ENCODE measurements around the gene ZNF638.
"Not testable (repeated sequence)": the region's sequence is repeated elsewhere in the genome, so short reads cannot be mapped to it uniquely, and the experiment has no call there.

ZNF638 gene

GRCh38 chr2:71337776-71338175, 6.2 kb downstream of the ZNF638 start:
- DNase-seq: no peak

DNA sequence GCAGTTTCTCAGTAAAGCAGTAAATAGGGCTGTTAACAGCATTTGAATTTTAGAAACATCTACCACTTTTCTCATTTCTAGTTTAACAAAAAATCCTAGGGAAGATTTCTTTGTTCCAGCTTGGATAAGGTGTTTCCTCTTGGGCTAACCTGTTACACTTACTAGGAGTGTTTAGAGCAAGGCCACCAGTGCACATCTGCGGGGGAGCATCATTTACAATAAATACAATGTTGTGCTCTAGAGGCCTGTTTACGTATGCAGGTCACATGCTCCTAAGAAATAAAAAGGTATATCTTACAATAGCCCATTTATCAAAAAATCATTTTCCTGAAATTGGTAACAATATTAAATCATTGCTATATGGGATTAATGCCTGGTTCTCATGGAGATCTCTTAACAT, 8.1 kb downstream of the ZNF638 start:
- DNase-seq: no peak

- DNase-seq: no peak
Measured at GRCh38 chr2:71340176-71340575, 8.6 kb downstream of the ZNF638 start.

DNA sequence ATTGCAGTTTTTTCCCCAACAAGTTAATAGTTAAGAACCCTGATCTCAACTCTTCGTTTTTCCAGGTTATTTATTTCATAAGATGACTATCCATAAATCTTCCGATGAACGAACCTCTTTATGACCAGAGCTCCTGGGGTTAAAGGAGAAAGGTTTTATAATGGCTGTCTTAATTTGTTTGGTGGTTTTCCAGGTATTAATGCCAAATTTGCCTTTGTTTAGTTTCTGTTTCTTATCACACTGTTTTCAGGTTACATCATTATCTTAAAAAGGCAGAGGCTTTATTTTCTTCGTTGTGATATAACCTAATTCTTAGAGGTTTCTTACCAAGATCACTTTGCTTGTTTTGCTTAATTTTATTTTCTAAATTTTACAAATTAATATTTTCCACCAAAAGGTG, 10.1 kb downstream of the ZNF638 start:
- DNase-seq: no peak

GRCh38 chr2:71346065-71346464, 14.5 kb downstream of the ZNF638 start:
- no peak for DNase-seq

DNA sequence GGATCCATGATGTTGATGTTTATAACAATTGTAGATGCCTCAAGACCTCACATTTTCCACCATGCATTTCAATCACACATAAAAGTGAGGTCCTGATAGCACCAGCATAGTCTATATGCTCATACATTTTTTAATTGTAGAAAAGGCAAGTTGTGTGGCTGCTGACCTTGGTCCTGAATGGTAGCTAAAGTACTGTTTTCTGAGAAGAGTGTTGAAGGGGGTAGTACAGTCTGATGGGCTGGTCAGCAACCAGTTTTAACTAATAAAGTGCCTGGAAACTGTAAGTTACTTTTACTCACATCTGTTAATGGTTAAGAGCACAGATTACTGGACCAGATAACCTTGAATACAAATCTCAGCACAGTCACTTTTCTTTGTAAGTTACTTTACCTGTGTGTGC, 15.9 kb downstream of the ZNF638 start:
- DNase-seq: no peak

GRCh38 chr2:71348302-71348701, 16.7 kb downstream of the ZNF638 start:
- peak; percentile 3 for DNase-seq

DNA sequence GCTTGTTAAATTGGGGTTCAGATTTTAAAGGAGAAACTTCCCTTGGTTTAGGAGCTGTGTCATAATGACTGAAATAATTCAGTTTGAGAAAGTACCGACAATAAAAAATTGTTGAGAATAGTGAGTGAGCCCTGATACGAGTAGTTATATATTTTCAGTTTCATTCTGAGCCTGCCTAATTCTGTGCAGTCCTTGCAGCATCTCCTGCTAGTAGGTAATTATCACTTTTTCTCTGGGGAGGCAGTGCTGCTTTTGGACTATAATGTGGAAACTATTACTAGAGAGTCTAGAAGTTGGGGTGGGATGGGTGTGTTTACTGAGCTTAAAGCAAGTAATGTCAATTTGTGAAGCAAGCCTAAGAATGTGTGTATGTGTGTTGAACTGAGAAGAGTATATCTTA, 21.7 kb downstream of the ZNF638 start:
- DNase-seq: no peak

DNA sequence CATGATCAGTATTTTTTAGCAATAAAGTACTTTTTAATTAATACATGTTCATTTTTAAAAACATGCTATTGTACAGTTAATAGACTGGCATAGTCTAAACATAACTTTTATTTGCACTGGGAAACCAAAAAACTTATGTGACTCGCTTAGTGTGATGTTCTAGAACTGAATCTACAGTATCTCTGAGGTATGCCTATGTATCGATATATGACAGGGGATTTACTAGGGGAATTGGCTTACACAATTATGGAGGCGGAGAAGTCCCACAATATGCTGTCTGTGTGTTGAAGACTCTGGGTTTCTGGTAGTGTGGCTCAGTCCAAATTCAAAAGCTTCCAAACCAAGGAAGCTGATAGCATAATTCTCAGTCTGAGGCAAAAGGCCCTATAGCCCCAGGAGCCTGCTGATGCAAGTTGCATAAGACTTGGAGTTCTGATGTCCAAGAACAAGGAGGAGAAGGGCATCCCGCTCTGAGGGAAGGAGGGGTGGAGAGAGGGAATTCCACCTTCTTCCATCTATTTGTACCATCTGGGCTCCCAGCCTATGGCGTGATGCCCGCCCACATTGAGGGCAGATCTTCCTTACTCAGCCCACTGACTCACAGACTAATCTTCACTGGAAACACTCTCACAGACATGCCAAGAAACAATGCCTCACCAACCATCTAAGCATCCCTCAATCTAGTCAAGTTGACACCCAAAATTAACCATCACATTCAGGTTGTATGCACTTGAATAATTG, 27.5 kb downstream of the ZNF638 start:
- peak; percentile 50 for DNase-seq

DNA sequence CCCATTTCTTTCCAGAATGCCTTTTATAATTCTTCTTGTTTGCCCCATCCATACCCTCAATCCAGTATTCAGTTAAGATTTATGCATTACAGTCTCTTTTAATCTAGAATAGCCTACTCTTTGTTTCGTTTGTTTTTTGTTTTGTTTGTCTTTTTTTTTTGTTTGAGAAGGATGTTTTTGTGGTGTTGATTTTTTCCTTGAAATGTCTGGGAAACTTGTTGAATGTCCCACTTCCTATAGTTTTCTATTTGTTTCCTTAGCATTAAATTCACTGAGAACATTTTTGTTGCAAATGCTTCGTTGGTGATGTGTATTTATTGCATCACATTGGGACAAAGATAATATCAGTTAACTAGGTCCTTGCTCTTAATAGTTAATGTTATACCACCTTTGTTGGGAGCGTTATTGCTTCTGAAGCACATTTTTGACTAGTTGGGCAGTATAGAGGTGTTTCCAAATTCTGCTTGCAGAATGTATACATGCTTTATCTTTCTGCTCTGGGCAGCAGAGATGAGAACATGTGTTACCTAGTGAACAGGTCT, 28.9 kb downstream of the ZNF638 start:
- DNase-seq: no peak

DNA sequence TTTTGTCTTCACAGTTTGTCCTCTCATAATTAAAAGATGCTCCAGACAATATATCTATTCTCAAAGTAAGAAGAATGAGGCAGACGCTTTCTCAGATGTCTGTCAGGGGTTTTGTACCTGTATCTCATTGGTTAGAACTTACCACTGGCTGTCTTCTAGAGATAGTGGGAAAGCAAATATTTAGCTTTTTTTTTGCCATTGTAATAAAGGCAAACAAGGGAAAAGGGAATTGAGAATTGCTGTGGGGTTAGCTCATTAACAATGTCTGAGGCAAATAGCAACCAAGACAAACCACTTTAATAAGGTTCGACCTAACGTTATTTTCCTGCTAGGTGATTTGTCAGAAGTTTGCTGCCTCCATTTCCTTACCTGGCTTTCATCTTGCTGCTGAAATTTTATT, 30.0 kb downstream of the ZNF638 start:
- DNase-seq: no peak

DNA sequence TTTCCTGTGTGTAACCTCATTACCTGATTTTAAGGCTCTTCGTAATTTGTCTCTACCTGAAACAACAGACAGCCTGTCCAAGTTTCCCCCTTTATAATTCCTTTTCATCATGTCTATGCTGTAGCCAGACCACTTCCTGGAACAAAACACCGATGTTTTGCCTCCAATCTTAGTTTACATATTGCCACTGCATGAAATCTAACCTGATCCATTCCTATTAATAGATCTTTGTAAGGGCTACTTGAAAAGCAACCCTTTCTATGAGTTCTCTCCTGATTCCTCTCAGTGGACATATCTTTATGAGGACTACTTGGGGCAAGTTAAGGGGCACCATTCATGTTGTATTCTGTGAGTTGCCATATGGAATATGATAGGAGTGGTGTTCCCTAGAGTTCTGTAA, 30.9 kb downstream of the ZNF638 start:
- no peak for DNase-seq

DNA sequence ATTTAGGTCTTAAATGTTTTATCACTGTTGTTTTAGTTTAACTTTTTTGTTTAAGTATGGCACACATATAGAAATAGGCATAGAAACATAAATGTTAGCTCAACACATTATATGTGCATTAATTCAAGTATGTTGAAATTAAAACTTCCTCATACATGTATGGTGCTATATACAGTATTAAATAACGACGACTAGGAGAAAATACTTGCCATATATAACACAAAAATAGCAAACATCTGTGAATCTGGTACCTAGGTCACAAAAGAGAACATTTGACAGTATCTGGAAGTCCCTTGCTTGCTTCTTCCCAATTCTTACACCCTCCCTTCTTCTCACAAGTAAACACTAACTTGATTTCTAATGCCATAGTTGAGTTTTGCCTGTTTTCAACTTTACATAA, 38.4 kb downstream of the ZNF638 start:
- no peak for DNase-seq

GRCh38 chr2:71372042-71372441, 40.5 kb downstream of the ZNF638 start:
- no peak for DNase-seq

DNA sequence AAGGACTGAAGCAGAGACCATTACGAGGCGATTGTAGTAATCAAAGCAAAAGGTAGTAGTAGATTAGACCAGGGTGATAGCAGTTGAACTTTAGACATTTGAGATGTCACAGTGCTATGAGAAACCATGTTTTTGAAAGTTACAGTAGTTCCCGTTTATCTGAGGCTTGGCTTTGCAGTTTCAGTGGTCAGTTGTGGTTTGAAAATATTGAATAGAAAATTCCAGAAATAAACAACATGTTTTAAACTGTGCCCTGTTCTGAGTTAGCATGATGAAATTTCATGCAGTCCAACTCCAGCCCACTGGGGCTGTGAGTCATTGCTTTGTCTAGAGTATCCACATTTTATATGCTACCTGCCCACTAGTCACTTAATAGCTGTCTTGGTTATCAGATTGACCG, 47.5 kb downstream of the ZNF638 start:
- DNase-seq: peak; percentile 58

DNA sequence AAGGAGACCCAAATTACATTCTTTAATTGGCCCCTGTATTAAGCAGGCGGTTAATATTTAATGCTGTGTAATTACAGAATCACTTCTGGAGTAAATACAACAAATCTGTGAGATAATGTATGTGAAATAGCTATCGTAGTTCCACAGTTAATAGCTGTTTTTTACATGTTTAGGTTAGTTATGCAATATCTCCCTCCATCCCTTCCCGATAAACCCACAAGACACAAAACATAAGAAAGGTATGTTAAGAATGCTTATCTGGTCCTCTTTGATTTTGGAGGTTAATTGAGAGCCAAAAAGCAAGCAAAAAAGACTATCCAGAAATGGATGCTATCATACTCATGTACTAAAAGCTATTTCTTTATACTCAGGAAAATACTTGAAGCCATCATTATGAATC, 49.1 kb downstream of the ZNF638 start:
- peak; percentile 30 for DNase-seq

- peak; percentile 90 for DNase-seq
Measured at GRCh38 chr2:71385012-71385411, 53.4 kb downstream of the ZNF638 start.

DNA sequence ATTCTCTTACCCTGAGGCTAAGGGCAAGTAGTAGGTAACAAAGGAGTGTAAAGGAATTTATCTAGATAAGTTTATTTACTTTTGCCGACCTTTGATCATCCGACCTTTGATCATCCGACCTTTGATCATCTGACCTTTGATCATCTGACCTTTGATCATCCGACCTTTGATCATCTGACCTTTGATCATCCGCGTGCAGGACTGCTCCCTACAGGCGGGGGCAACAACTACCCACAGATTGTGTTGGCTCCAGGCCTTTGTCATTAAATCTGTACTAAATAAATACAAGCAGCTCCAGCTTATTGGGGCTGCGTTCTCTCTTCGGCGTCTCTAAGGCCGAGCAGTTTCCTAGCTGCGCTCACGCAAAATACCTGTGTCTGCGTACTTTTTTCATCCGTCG, 56.6 kb downstream of the ZNF638 start:
- no peak for DNase-seq

DNA sequence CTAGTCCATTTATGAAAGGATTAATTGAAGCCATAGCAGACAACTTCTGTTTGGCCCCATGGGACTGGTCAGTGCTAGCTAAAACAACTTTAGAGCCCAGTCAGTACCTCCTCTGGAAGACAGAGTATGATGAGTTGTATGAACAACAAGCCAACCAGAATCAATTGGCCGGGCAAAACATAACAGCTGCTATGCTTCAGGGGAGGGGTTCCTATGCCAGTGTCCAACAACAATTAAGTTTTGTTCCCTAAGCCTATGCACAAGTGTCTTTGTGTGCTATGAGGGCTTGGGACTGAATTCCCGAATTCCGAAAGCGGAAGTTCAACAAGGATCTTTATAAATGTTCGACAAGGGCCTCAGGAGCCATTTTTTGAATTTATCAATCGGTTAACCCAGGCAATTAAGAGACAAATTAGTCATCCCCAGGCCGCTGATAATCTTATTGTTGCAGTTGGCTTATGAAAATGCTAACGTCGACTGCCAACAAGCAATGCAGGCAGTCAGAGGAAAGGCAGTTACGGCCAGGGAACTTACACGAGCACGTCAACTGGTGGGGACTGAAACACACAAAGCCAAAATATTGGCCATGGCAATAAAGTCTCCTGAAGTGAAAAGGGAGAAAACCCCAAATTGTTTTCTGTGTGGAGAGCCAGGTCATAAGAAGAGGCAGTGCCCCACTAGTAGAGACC, 57.9 kb downstream of the ZNF638 start:
- DNase-seq: no peak

DNA sequence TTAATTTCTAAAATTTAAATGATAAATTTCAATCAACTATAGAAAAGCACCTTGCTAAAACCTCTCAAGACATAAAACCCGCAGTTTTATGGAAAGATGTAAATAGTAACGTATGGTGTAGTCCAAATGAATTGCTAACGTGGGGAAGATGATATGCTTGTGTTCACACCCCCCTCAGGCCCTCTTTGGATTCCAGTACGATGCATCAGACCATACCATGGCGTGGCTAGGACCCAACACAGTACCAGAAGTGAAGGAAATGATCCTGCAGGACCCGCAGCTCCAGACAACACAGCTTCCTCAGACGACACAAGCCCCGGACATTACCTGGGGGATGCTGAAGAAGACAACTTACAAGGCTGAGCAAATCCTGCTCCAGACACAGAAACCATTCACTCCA, 61.6 kb downstream of the ZNF638 start:
- no peak for DNase-seq

- DNase-seq: no peak
Measured at GRCh38 chr2:71395471-71395870, 63.9 kb downstream of the ZNF638 start.

- no peak for DNase-seq
Measured at GRCh38 chr2:71402427-71402826, 70.8 kb downstream of the ZNF638 start.

GRCh38 chr2:71409611-71410010, 78.0 kb downstream of the ZNF638 start:
- no peak for DNase-seq

- peak; percentile 6 for DNase-seq
Measured at GRCh38 chr2:71410696-71411095, 79.1 kb downstream of the ZNF638 start.

DNA sequence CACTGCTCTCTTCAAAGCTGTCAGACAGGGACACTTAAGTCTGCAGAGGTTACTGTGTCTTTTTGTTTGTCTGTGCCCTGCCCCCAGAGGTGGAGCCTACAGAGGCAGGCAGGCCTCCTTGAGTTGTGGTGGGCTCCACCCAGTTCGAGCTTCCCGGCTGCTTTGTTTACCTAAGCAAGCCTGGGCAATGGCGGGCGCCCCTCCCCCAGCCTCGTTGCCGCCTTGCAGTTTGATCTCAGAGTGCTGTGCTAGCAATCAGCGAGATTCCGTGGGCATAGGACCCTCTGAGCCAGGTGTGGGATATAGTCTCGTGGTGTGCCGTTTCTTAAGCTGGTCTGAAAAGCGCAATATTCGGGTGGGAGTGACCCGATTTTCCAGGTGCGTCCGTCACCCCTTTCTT, 85.3 kb downstream of the ZNF638 start:
- DNase-seq: not testable (repeated sequence)
